Type B pancreatic cell (in vitro differentiated cells): ENCODE data around the gene PDCD11. TPM values are rescaled to one million over a fixed set of nuclear protein-coding genes. Genes with fewer than 3 reads are reported as not detected.

Experiments used
- DNase-seq: peaks from one replicate; pipeline ENCODE4 v3.0.0; 2021; ENCODE audit warnings: mixed read lengths; ENCODE audit not compliant: unreplicated experiment; ENCODE audit errors: extremely low spot score
- H3K27ac Mint-ChIP-seq: 2 replicates; pipeline ENCODE4 v1.8.0; 2021; ENCODE audit warnings: mild to moderate bottlenecking, mixed read lengths
- H3K27me3 Mint-ChIP-seq: 2 replicates; pipeline ENCODE4 v1.8.0; 2021; ENCODE audit warnings: mixed read lengths
- H3K36me3 Mint-ChIP-seq: 2 replicates; pipeline ENCODE4 v1.8.0; 2021; ENCODE audit warnings: mixed read lengths
- H3K4me1 Mint-ChIP-seq: one replicate; pipeline ENCODE4 v1.8.0; 2021; ENCODE audit warnings: mixed read lengths; ENCODE audit not compliant: unreplicated experiment
- H3K4me3 Mint-ChIP-seq: 2 replicates; pipeline ENCODE4 v1.8.0; 2021; ENCODE audit warnings: mild to moderate bottlenecking, mixed read lengths
- H3K9me3 Mint-ChIP-seq: 2 replicates; pipeline ENCODE4 v1.8.0; 2021; ENCODE audit warnings: mixed read lengths
- CTCF ChIP-seq: fragments of 200-600 bp; sonication (generic); conservative IDR thresholded peaks from 2 replicates; pipeline ENCODE4 v1.5.0; 2021; ENCODE audit warnings: antibody characterized with exemption, mild to moderate bottlenecking
- total RNA-seq: library from RNA; stranded (reverse); gene quantifications from 2 replicates; pipeline ENCODE4 v1.2.1, GENCODE V29; 2021; ENCODE audit warnings: low replicate concordance

Gene PDCD11
- total RNA-seq, 1 donor from 2014 or later, result 53.2 TPM

DNA sequence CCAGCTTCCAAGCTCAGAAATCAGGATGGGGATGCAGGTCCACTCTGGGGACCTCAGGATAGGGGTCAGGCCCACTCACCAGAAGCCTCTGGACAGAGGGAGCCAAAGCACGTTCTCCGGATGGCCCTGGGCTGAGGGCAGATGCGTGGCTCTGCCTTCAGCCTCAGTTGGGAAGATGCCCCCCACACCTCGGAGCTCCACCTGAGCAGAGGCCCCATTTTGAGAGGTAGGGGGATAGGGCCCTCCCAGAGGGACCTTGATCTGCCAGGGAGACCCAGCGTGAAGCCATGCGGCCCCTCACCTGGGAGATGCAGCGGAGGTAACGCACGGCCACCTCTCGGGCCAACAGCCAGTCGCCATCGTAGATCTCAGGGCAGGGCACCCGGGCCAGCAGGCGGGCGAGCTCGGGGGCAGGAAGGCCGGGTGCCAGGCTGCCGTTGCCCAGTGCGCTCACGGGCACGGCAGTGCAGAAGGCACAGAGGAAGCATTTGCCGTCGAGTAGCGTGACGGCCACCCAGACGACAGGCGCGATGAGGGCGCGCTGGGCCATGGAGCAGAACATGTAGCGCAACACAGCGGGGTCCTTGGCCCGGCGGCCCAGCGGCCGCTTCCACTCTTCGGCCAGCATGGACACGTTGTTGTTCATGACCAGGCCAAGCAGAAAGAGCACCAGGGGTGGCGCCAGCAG, 61.6 kb downstream of the PDCD11 start:
- no peaks in the 10 kb centered on the region for H3K36me3 Mint-ChIP-seq
- DNase-seq, result no peak

DNA sequence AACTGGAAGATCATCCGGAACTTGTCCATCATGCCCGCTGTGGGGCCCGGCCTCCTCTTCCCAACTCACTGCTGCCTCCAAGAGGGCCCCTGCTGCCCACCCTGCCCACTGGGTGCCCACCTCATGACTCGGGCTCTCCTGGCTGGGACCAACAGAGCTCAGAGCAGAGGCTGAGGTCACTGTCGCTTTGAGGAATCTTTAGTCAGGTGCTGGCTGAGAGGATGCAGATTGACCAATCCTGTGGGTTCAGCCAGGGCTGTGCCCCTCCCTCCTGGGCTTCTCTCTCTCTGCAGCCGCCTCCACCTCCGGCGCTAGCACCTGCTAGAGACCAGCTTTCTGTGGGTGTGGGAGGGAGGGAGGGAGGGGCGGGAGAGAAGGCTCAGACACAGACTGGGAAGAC, 62.3 kb downstream of the PDCD11 start, which contains the start of gene CALHM1:
Gene CALHM1 (minus strand): TSS at position 181 of the 400 bp plus-strand sequence. CDS start 149 bp downstream, at position 32.
- TF ChIP-seq CTCF, result no peak
- Mint-ChIP-seq H3K4me1 (peaks cover 8% of the 10 kb centered on the region), H3K36me3 (no peaks in the 10 kb centered on the region), H3K27me3 (no peaks in the 10 kb centered on the region), H3K9me3 (no peaks in the 10 kb centered on the region), H3K27ac (no peak within 1 kb of the TSS), H3K4me3 (no peak within 1 kb of the TSS)
- no peak for DNase-seq

More for the DNA sequence above, 61.6 kb downstream of the PDCD11 start:
- H3K4me3 Mint-ChIP-seq, result no peak overlapping the region
- H3K27ac Mint-ChIP-seq, result no peak overlapping the region
- no peaks in the 10 kb centered on the region for H3K9me3 Mint-ChIP-seq
- no peaks in the 10 kb centered on the region for H3K27me3 Mint-ChIP-seq
- TF ChIP-seq CTCF, result no peak
- peaks cover 8% of the 10 kb centered on the region for H3K4me1 Mint-ChIP-seq

GRCh38 chr10:103459615-103460014, 63.2 kb downstream of the PDCD11 start:
- peaks cover 8% of the 10 kb centered on the region for H3K4me1 Mint-ChIP-seq
- DNase-seq, result no peak
- H3K27ac Mint-ChIP-seq, result no peak overlapping the region
- H3K4me3 Mint-ChIP-seq, result no peak overlapping the region
- H3K27me3 Mint-ChIP-seq, result no peaks in the 10 kb centered on the region
- no peaks in the 10 kb centered on the region for H3K9me3 Mint-ChIP-seq
- H3K36me3 Mint-ChIP-seq, result no peaks in the 10 kb centered on the region
- no peak for TF ChIP-seq CTCF

DNA sequence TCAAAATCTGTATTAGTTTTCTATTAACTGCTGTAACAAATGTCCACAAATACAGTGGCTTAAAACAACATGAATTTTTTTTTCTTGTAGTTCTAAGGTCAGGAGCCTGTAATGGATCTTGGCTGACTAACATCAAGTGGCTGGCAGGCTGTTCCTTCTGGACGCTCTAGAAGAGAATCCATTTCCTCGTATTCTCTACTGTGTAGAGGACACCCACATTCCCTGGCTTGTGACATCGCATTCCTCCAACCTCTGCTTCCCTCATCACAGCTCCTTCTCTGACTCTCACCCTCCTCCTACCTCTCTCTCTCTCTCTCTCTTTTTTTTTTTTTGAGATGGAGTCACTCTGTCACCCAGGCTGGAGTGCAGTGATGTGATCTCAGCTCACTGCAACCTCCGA, 67.1 kb downstream of the PDCD11 start:
- no peak for TF ChIP-seq CTCF
- Mint-ChIP-seq H3K4me1 (peaks cover 20% of the 10 kb centered on the region), H3K36me3 (no peaks in the 10 kb centered on the region), H3K27ac (no peak overlapping the region), H3K27me3 (no peaks in the 10 kb centered on the region), H3K9me3 (no peaks in the 10 kb centered on the region), H3K4me3 (no peak overlapping the region)
- DNase-seq, result no peak

GRCh38 chr10:103465411-103466179, 69.2 kb downstream of the PDCD11 start:
- H3K27me3 Mint-ChIP-seq, result peaks cover 3% of the 10 kb centered on the region
- H3K9me3 Mint-ChIP-seq, result no peaks in the 10 kb centered on the region
- no peak overlapping the region for H3K4me3 Mint-ChIP-seq
- H3K4me1 Mint-ChIP-seq, result peaks cover 12% of the 10 kb centered on the region
- DNase-seq, result no peak
- H3K27ac Mint-ChIP-seq, result no peak overlapping the region
- no peak for TF ChIP-seq CTCF
- no peaks in the 10 kb centered on the region for H3K36me3 Mint-ChIP-seq
